ENCODE data around the gene STXBP5. TPM values are rescaled to one million over a fixed set of nuclear protein-coding genes. Genes with fewer than 3 reads are reported as not detected.

Gene STXBP5
- total RNA-seq, 4 donors from 2014 or later = 78.4 to 115 (median 90.7) TPM

DNA sequence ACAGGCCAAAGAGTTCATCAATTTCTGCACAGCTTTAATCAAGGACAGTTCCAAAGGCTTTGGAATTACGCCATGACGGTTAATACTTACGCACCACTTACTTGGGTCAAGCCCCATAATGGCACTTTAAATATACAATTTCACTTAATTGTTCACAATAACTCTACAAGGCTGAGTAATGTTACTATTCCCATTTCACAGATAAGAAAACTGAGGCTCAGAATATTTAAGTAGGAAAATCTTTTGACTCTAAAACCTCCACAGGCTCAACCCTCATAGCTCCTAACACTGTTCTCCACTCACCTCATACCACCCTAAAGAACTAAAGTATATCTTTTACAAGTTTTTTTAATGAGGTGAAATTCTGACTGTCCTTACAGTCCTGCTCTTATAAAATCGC is 212.4 kb downstream of the STXBP5 start:
- no peaks in the 10 kb centered on the region for H3K4me1 ChIP-seq
- no peak for DNase-seq
- no peaks in the 10 kb centered on the region for H3K9me3 ChIP-seq
- H3K4me3 ChIP-seq = no peak overlapping the region
- H3K27me3 ChIP-seq = no peaks in the 10 kb centered on the region
- no peak overlapping the region for H3K27ac ChIP-seq
- no peaks in the 10 kb centered on the region for H3K36me3 ChIP-seq
- TF ChIP-seq, protein P1, sequence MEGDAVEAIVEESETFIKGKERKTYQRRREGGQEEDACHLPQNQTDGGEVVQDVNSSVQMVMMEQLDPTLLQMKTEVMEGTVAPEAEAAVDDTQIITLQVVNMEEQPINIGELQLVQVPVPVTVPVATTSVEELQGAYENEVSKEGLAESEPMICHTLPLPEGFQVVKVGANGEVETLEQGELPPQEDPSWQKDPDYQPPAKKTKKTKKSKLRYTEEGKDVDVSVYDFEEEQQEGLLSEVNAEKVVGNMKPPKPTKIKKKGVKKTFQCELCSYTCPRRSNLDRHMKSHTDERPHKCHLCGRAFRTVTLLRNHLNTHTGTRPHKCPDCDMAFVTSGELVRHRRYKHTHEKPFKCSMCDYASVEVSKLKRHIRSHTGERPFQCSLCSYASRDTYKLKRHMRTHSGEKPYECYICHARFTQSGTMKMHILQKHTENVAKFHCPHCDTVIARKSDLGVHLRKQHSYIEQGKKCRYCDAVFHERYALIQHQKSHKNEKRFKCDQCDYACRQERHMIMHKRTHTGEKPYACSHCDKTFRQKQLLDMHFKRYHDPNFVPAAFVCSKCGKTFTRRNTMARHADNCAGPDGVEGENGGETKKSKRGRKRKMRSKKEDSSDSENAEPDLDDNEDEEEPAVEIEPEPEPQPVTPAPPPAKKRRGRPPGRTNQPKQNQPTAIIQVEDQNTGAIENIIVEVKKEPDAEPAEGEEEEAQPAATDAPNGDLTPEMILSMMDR (IDR thresholded peaks at IDR 0.05) = no peak
- TF ChIP-seq POLR2A (IDR thresholded peaks at IDR 0.05) = no peak

DNA sequence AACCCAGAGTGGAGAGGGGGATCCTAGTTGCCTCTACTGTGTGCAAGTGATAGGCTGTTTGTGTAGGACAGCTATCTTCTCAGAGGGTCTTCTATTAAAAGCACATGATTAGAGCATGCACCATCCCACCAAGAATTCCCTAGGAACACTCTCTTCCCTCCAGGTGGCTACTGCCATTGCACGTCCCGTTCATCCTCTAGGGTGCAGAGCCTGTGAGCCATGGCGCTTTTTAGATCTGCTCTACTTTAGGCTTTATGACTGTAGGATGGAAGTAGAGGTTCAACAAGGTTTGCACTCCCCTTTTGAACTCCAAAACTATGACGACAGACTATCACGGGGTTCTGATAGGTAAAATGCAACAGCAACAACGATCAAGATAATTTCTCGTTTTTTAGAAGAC is 213.7 kb downstream of the STXBP5 start:
- H3K4me1 ChIP-seq = no peaks in the 10 kb centered on the region
- TF ChIP-seq POLR2A (IDR thresholded peaks at IDR 0.05) = no peak
- TF ChIP-seq, protein P1 (IDR thresholded peaks at IDR 0.05) = no peak
- H3K27me3 ChIP-seq = no peaks in the 10 kb centered on the region
- H3K36me3 ChIP-seq = no peaks in the 10 kb centered on the region
- H3K27ac ChIP-seq = no peak overlapping the region
- no peak overlapping the region for H3K4me3 ChIP-seq
- no peaks in the 10 kb centered on the region for H3K9me3 ChIP-seq
- no peak for DNase-seq

DNA sequence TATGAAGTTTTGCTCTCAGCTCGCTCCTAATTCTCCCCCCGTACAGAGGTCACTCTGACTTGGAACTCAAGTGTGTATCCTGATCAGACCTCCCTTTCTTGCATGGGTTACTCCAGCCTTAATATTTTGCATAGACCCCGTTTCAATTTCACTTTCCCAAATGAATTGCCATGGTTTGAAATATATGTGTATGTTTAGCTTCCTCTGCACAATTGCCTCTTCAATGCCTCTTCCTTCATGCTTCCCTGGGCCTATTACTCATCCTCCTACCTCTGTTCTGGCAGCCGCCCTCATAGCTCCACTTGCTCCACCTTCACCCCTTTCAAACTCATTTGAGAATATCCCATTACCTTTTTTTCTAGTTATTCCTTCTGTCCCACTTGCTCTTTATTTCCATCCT is 214.3 kb downstream of the STXBP5 start:
- H3K36me3 ChIP-seq = no peaks in the 10 kb centered on the region
- TF ChIP-seq POLR2A (IDR thresholded peaks at IDR 0.05) = no peak
- H3K9me3 ChIP-seq = no peaks in the 10 kb centered on the region

DNA sequence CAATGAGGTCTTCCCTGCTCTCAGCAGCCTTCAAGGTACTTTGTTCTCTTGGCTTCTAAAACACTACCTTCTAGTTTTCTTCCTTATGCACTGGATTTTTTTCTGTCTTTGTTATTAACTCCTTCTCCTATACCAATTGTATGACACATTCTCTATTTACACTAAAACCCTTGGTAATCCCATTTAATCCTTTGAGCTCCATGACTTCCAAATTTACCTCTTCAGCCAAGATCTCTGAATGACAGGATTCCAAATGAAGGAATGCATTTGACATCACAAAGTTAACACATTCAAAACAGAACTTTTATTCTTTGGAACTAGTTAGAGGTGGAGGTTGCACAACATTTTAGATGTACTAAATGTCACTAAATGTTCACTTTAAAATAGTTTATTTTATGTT is 217.7 kb downstream of the STXBP5 start:
- no peaks in the 10 kb centered on the region for H3K4me1 ChIP-seq
- H3K9me3 ChIP-seq = no peaks in the 10 kb centered on the region
- TF ChIP-seq, protein P1 (IDR thresholded peaks at IDR 0.05) = no peak
- TF ChIP-seq POLR2A (IDR thresholded peaks at IDR 0.05) = no peak
- no peak overlapping the region for H3K27ac ChIP-seq
- no peak overlapping the region for H3K4me3 ChIP-seq
- no peak for DNase-seq
- H3K36me3 ChIP-seq = no peaks in the 10 kb centered on the region
- no peaks in the 10 kb centered on the region for H3K27me3 ChIP-seq

More for the DNA sequence above, 214.3 kb downstream of the STXBP5 start:
- DNase-seq = no peak
- Histone ChIP-seq H3K4me3 (no peak overlapping the region), H3K27ac (no peak overlapping the region), H3K4me1 (no peaks in the 10 kb centered on the region), H3K27me3 (no peaks in the 10 kb centered on the region)

DNA sequence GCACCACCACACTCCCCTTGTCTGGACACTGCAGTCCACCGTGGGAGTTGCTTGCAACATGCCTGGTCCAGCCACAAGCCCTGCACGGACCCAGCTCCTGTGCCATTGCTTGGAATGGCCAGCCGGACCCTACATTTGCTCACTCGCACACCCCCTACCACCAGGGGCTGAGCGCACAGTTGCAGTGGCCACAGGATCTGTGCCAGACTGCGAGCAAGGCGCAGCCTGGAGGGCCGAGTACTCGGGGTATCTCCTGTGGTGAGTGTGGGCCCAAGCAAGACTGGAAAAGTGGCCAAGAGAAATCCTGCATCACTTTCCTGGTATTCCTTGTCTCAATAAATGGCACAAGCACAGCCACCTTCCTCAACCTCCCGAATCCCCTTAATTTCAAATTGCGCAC is 218.9 kb downstream of the STXBP5 start:
- TF ChIP-seq POLR2A (IDR thresholded peaks at IDR 0.05) = no peak
- TF ChIP-seq, protein P1 (IDR thresholded peaks at IDR 0.05) = no peak
- no peaks in the 10 kb centered on the region for H3K9me3 ChIP-seq
- H3K36me3 ChIP-seq = no peaks in the 10 kb centered on the region
- no peak for DNase-seq
- H3K27me3 ChIP-seq = no peaks in the 10 kb centered on the region
- no peak overlapping the region for H3K4me3 ChIP-seq
- no peaks in the 10 kb centered on the region for H3K4me1 ChIP-seq
- H3K27ac ChIP-seq = no peak overlapping the region

DNA sequence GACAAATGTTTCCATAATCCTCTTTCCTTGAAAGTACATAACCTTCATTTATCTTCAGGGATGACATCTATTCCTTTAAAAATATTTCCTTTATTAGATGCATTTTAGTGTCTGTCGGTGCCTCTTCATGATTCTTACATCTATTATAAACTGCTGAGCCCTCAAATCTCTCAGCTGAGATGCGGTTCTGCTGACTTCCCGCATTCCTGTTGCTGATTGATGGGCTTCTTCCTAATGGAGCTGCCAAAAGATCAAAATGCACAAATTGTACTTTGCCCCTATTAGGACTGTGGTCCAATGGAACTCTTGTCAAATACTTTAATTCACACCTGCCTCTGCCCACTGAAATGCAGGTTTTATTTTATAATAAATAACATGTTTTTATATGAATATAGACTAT is 225.6 kb downstream of the STXBP5 start:
- no peaks in the 10 kb centered on the region for H3K9me3 ChIP-seq
- H3K27ac ChIP-seq = no peak overlapping the region
- no peak for TF ChIP-seq POLR2A (IDR thresholded peaks at IDR 0.05)
- TF ChIP-seq, protein P1 (IDR thresholded peaks at IDR 0.05) = no peak
- H3K27me3 ChIP-seq = no peaks in the 10 kb centered on the region
- no peak overlapping the region for H3K4me3 ChIP-seq
- H3K36me3 ChIP-seq = no peaks in the 10 kb centered on the region
- H3K4me1 ChIP-seq = no peaks in the 10 kb centered on the region
- no peak for DNase-seq
